ENCODE data around the gene ADIPOR1. TPM values are rescaled to one million over a fixed set of nuclear protein-coding genes. Genes with fewer than 3 reads are reported as not detected.
A peak's percentile ranks its signal among the peaks of the same experiment; 100 is the strongest.

The ADIPOR1 gene
- total RNA-seq, 1 donor from 2014 or later: 48.4 TPM

GRCh38 chr1:202979459-202979858, 21.3 kb upstream of the ADIPOR1 start:
- Mint-ChIP-seq H3K4me1 (ENCODE audit: low read depth, unreplicated experiment) (no peaks in the 10 kb centered on the region), H3K36me3 (ENCODE audit: unreplicated experiment) (no peaks in the 10 kb centered on the region), H3K27ac (ENCODE audit: unreplicated experiment) (no peak overlapping the region), H3K9me3 (ENCODE audit: unreplicated experiment) (no peaks in the 10 kb centered on the region), H3K27me3 (ENCODE audit: unreplicated experiment) (no peaks in the 10 kb centered on the region), H3K4me3 (ENCODE audit: unreplicated experiment) (no peak overlapping the region)
- no peak for TF ChIP-seq CTCF (IDR thresholded peaks at IDR 0.05; ENCODE audit: partially characterized antibody, unreplicated experiment)
- no peak for DNase-seq

- Mint-ChIP-seq H3K4me1 (ENCODE audit: low read depth, unreplicated experiment) (no peaks in the 10 kb centered on the region), H3K4me3 (ENCODE audit: unreplicated experiment) (no peak overlapping the region), H3K27me3 (ENCODE audit: unreplicated experiment) (no peaks in the 10 kb centered on the region), H3K9me3 (ENCODE audit: unreplicated experiment) (no peaks in the 10 kb centered on the region), H3K36me3 (ENCODE audit: unreplicated experiment) (no peaks in the 10 kb centered on the region), H3K27ac (ENCODE audit: unreplicated experiment) (no peak overlapping the region)
- no peak for DNase-seq
- TF ChIP-seq CTCF (IDR thresholded peaks at IDR 0.05; ENCODE audit: partially characterized antibody, unreplicated experiment): no peak
Measured at GRCh38 chr1:202976633-202977032, 18.5 kb upstream of the ADIPOR1 start.

- H3K4me3 Mint-ChIP-seq (ENCODE audit: unreplicated experiment): no peak overlapping the region
- no peak for DNase-seq
- no peaks in the 10 kb centered on the region for H3K9me3 Mint-ChIP-seq (ENCODE audit: unreplicated experiment)
- TF ChIP-seq CTCF (IDR thresholded peaks at IDR 0.05; ENCODE audit: partially characterized antibody, unreplicated experiment): no peak
- H3K27me3 Mint-ChIP-seq (ENCODE audit: unreplicated experiment): no peaks in the 10 kb centered on the region
- no peak overlapping the region for H3K27ac Mint-ChIP-seq (ENCODE audit: unreplicated experiment)
- no peaks in the 10 kb centered on the region for H3K4me1 Mint-ChIP-seq (ENCODE audit: low read depth, unreplicated experiment)
- H3K36me3 Mint-ChIP-seq (ENCODE audit: unreplicated experiment): no peaks in the 10 kb centered on the region
Measured at GRCh38 chr1:202974856-202975255, 16.7 kb upstream of the ADIPOR1 start.

GRCh38 chr1:202972046-202972445, 13.9 kb upstream of the ADIPOR1 start:
- H3K4me3 Mint-ChIP-seq (ENCODE audit: unreplicated experiment): no peak overlapping the region
- H3K36me3 Mint-ChIP-seq (ENCODE audit: unreplicated experiment): no peaks in the 10 kb centered on the region
- H3K27ac Mint-ChIP-seq (ENCODE audit: unreplicated experiment): no peak overlapping the region
- no peaks in the 10 kb centered on the region for H3K27me3 Mint-ChIP-seq (ENCODE audit: unreplicated experiment)
- DNase-seq: no peak
- no peak for TF ChIP-seq CTCF (IDR thresholded peaks at IDR 0.05; ENCODE audit: partially characterized antibody, unreplicated experiment)
- peaks cover 3% of the 10 kb centered on the region for H3K9me3 Mint-ChIP-seq (ENCODE audit: unreplicated experiment)
- no peaks in the 10 kb centered on the region for H3K4me1 Mint-ChIP-seq (ENCODE audit: low read depth, unreplicated experiment)

GRCh38 chr1:202968895-202969295, 10.8 kb upstream of the ADIPOR1 start:
- Mint-ChIP-seq H3K9me3 (ENCODE audit: unreplicated experiment) (peaks cover 8% of the 10 kb centered on the region), H3K27ac (ENCODE audit: unreplicated experiment) (no peak overlapping the region), H3K36me3 (ENCODE audit: unreplicated experiment) (no peaks in the 10 kb centered on the region), H3K27me3 (ENCODE audit: unreplicated experiment) (no peaks in the 10 kb centered on the region), H3K4me1 (ENCODE audit: low read depth, unreplicated experiment) (peaks cover 21% of the 10 kb centered on the region), H3K4me3 (ENCODE audit: unreplicated experiment) (no peak overlapping the region)
- no peak for DNase-seq
- TF ChIP-seq CTCF (IDR thresholded peaks at IDR 0.05; ENCODE audit: partially characterized antibody, unreplicated experiment): peak; percentile 65

All from glutamatergic neuron (in vitro differentiated cells).